GM19438 (cell line): ENCODE measurements around the gene TTC39C.
A peak's percentile ranks its signal among the peaks of the same experiment; 100 is the strongest.
"Not testable (repeated sequence)": the region's sequence is repeated elsewhere in the genome, so short reads cannot be mapped to it uniquely, and the experiment has no call there.

Experiments used
- ATAC-seq: cut with Tn5 transposase; IDR thresholded peaks from one replicate; pipeline ENCODE4 v1.9.1; 2021; ENCODE audit warnings: low read depth; ENCODE audit not compliant: unreplicated experiment

TTC39C gene

GRCh38 chr18:24015639-24016631, 1.4 kb downstream of the TTC39C start:
- no peak for ATAC-seq

DNA sequence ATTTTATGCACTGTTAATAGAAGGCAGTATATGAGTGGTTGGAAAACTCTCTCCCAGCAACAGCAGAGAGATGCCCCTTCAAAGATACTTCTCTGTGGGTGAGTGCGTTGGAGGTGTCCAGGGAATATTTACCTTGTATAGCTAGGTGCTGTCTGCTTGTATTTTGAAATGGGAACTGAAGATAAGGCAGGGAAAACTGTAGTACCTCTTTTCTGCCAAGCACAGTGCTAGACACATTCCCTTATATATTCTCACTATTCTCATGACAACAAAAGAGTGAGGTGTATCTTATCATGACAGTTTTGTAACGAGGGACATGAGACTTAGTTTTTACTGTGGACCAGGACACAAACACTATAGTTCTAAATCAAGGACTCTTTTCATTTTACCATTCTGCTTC, 2.1 kb downstream of the TTC39C start:
- ATAC-seq: no peak

DNA sequence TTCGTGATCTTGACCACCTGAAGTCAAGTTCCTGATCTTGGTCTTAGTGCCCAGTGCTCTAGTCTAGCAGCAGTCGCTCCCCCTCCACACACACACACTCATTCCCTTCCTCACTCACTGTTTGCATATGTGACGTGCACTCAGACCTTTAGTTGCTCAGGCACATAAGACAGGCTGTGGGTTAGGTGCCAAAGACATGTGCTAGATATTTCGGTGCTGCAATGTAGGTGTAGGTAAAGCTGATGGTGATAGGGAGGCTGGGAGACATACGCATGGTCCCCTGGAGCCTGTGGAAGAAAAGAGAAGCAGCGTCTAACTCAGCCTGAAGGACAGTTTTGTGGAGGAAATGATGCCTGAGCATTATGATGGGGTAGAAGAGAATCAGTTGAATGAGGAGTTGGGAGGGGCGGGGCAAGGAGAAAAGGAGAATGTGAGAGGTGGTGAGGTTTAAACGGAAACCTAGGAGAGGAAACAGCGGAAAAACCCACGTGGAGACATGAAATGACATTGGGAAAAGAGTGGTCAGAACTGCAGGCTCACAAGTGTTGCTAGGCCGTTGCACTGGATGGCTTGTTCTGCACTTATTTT, 3.8 kb downstream of the TTC39C start:
- no peak for ATAC-seq

DNA sequence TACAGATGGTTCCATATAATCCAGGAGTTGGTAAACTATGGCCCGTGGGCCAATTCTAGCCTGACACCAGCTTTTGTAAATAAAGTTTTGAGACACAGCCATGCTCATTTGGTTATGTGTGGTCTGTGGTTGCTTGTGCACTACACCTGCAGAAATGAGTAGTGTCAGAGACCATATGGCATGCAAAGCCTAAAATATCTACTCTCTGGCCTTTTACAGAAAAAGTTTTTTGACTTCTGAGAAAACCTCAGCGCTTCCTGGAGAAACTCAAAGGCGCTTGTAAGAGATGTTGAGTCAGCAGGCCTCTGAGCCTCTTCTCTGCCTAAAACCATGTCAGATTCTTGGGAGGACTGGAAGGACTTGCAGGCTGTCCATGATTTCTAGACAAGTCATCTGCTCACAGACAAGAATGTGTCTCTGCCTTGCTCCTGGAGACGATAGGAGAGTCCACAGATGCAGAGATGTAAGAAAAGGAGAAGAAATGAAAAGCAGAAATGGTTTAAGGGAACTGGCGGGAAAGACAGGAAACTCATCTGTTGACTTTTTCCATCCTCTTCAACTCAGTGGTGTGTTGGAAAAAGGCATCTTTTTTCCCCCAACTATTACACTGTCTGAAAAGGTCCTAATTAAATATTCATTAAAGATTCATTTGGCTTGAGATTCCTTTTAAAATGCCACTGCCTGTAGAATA, 5.2 kb downstream of the TTC39C start:
- peak; percentile 63 for ATAC-seq

DNA sequence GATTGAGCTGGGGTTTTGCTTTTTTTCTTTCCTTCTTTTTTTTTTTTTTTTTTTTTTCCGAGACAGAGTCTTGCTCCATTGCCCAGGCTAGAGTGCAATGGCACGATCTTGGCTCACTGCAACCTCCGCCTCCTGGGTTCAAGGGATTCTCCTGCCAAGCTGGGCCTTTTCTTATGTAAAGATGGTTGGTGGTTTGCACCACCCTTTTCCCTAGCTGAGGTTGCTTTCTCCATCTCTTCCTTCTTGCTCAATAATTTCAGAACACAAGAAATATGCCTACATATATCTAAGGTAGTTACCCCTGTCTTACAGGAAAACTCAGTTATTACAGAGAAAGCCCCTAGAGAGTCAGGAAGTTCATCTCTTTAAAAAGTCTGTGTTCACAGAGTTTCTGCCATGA, 7.0 kb downstream of the TTC39C start:
- no peak for ATAC-seq

GRCh38 chr18:24022161-24022560, 7.6 kb downstream of the TTC39C start:
- no peak for ATAC-seq

DNA sequence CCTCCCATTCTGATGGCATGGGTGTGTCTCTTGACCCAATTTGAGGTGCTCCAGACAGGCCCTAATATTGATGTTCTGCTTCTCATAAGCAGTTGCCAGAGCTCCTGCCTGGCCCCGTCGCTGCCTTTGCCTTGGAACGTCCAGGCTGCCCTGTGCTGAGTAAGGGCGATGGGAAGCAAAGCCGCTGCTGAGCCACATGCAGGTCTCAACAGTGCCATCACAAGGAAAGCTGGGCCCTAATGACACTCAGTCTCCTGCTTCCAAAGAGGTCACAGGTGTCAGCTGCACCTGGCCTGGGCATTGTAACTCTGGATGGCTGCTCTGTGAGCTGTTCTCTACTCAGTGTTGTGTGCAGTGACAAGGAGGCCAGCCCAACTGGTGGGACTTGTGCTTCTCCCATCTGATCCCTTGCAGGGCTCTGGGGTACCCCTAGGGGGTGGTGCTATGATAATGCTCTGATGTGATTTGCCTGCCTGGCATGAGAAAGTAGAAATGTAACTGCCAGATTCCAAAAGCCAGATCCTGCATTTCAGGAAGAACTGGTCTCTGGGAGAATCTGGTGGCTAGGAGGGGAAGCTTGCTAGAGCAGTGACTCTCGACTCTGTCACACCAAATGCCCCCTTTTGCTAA, 8.7 kb downstream of the TTC39C start:
- no peak for ATAC-seq

GRCh38 chr18:24024425-24024824, 9.9 kb downstream of the TTC39C start:
- no peak for ATAC-seq

GRCh38 chr18:24026457-24026856, 11.9 kb downstream of the TTC39C start:
- no peak for ATAC-seq

- no peak for ATAC-seq
Observed at GRCh38 chr18:24027156-24027827, 12.7 kb downstream of the TTC39C start.

- not testable (repeated sequence) for ATAC-seq
Observed at GRCh38 chr18:24028946-24029345, 14.4 kb downstream of the TTC39C start.

DNA sequence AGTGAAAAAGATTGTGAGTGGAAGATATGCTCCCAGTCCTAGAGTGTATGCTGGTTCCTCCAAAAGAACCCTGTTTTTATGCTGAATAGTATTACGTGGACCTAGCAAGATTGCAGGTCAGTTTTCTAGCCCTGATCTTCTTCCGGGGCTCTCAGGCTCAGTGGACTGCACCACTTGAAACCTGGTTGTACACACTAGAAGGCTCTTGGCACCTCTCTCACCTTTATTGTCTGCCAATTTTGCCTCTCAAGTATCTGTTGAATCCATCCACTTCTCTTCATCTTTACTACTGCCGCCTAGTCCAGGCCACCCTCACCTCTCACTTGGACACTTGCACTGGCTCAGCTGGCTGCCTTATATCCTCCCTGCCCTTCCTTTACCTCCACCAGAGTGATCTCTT, 16.8 kb downstream of the TTC39C start:
- ATAC-seq: no peak

DNA sequence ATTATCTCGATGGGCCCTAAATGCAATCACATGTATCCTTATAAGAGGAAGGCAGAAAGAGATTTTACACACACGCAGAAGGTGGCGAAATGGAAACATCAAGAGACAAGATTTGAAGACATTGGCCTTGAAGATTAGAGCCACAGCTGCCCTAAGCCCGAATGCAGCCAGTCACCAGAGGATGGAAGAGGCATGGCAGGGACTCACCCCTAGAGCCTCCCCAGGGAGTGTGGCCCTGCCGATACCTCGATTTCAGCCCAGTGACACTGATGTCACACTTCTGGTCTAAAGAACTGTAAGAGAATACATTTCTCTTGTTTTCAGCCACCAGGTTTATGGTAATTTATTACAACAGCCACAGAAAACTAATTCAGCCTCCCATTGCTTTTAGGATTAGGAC, 17.4 kb downstream of the TTC39C start:
- no peak for ATAC-seq

DNA sequence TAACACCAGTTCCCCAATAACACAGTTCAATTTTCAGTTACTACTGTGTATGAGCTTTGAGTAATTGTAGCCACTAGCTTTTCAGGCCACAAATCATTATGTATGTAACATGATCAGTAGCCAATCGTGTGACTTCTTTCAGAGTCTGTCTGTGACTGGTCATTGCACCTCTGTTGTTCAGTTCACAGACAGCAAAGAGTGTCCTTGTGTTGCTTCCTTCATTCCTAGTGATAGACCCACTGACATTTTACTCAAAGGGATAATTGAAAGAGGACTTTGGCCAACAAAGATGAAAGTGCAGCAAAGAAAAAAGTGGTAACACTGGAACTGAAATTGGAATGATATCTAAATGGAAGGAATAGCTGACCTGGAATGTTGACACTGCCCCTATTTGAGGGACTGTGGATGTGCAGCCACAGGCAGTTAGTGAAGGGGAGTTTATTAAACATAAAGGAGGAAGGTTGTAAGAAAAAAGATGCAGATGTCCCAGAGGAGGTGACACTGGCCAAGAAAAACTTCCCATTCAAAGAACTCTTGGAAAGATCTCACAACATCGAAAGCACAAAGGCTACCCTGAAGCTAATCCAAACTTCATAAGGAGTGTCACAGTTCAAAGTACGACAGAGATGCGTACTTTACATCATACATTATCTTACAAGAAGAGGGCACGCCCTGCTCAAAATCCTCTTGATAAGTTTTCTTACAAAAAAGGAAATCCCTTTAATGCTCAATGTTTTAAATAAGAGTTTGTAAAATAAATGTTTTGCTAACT, 19.3 kb downstream of the TTC39C start:
- no peak for ATAC-seq

GRCh38 chr18:24035316-24035715, 20.8 kb downstream of the TTC39C start:
- no peak for ATAC-seq

- ATAC-seq: no peak
Observed at GRCh38 chr18:24039671-24040070, 25.1 kb downstream of the TTC39C start.

- ATAC-seq: no peak
Observed at GRCh38 chr18:24041691-24042090, 27.1 kb downstream of the TTC39C start.

GRCh38 chr18:24043403-24043802, 28.8 kb downstream of the TTC39C start:
- no peak for ATAC-seq

DNA sequence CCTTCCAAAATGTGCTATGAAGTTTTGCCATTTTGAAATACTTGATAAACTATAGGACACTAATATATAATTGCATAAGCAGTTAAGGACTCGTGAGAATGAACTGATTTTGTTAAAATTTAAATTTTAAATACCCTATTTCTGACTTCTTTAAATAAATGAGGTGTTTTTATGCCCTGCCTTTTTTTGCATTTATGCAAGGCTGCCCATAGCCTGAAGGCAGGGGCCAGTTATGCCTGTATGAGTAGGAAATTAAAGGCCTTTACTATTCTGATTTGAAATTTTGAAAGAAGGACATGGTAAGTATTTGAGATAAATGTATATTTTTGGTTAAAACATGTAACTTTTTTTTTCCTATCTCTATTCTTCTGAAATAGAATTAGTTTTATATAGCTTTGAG, 33.7 kb downstream of the TTC39C start:
- ATAC-seq: no peak

- no peak for ATAC-seq
Observed at GRCh38 chr18:24049142-24049541, 34.6 kb downstream of the TTC39C start.
